Measurements from ENCODE around the gene MTCL3.

Gene MTCL3

GRCh38 chr6:127462376-127462775, 56.8 kb downstream of the MTCL3 start:
- Mint-ChIP-seq H3K36me3 (ENCODE audit: low read depth) (peaks cover 3% of the 10 kb centered on the region), H3K9me3 (no peaks in the 10 kb centered on the region), H3K4me3 (no peak overlapping the region), H3K4me1 (peaks cover 23% of the 10 kb centered on the region), H3K27me3 (no peaks in the 10 kb centered on the region), H3K27ac (no peak overlapping the region)
- POLR2A ChIA-PET = no interaction called here
- CTCF ChIA-PET = interaction anchor here (1.1 to 3.6 kb wide), 3 partner anchors 54 to 160 kb away, joined by 4 to 33 read pairs (median 17); no protein-coding TSS in a partner anchor
- DNase-seq = no peak

- Mint-ChIP-seq H3K36me3 (ENCODE audit: low read depth) (peaks cover 3% of the 10 kb centered on the region), H3K4me1 (peaks cover 31% of the 10 kb centered on the region), H3K9me3 (no peaks in the 10 kb centered on the region), H3K27me3 (no peaks in the 10 kb centered on the region), H3K4me3 (no peak overlapping the region), H3K27ac (peak overlapping the region; percentile 7)
- ChIA-PET POLR2A (interaction anchor here (0.9 kb wide), 1 partner anchor 40 kb away, joined by 3 read pairs; no protein-coding TSS in a partner anchor), CTCF (interaction anchor here (1.8 kb wide), 1 partner anchor 56 kb away, joined by 7 read pairs; no protein-coding TSS in a partner anchor)
- no peak for DNase-seq
These were observed 58.7 kb downstream of the MTCL3 start for GRCh38 chr6:127460465-127460864.

GRCh38 chr6:127459231-127459641, 59.9 kb downstream of the MTCL3 start, which contains the start of gene KIAA0408:
KIAA0408 (minus strand) TSS chr6:127459389; CDS start chr6:127453981, 5,408 bp downstream.
- H3K27ac Mint-ChIP-seq = no peak within 1 kb of the TSS
- no peaks in the 10 kb centered on the region for H3K27me3 Mint-ChIP-seq
- no peak for DNase-seq
- CTCF ChIA-PET = interaction anchor here (1.0 to 1.8 kb wide), 3 partner anchors 8 to 157 kb away, joined by 3 to 7 read pairs (median 3); no protein-coding TSS in a partner anchor
- H3K4me3 Mint-ChIP-seq = no peak within 1 kb of the TSS
- H3K9me3 Mint-ChIP-seq = no peaks in the 10 kb centered on the region
- H3K36me3 Mint-ChIP-seq (ENCODE audit: low read depth) = peaks cover 3% of the 10 kb centered on the region
- POLR2A ChIA-PET = no interaction called here
- peaks cover 31% of the 10 kb centered on the region for H3K4me1 Mint-ChIP-seq

- H3K4me3 Mint-ChIP-seq = no peak overlapping the region
- H3K4me1 Mint-ChIP-seq = peaks cover 31% of the 10 kb centered on the region
- H3K27ac Mint-ChIP-seq = no peak overlapping the region
- POLR2A ChIA-PET = no interaction called here
- DNase-seq = no peak
- peaks cover 4% of the 10 kb centered on the region for H3K36me3 Mint-ChIP-seq (ENCODE audit: low read depth)
- H3K9me3 Mint-ChIP-seq = no peaks in the 10 kb centered on the region
- CTCF ChIA-PET = interaction anchor here (1.0 to 1.8 kb wide), 3 partner anchors 8 to 157 kb away, joined by 3 to 7 read pairs (median 3); no protein-coding TSS in a partner anchor
- H3K27me3 Mint-ChIP-seq = no peaks in the 10 kb centered on the region
These were observed 60.3 kb downstream of the MTCL3 start for GRCh38 chr6:127458817-127459216.

- H3K36me3 Mint-ChIP-seq (ENCODE audit: low read depth) = peaks cover 4% of the 10 kb centered on the region
- H3K9me3 Mint-ChIP-seq = no peaks in the 10 kb centered on the region
- H3K27me3 Mint-ChIP-seq = no peaks in the 10 kb centered on the region
- no peak overlapping the region for H3K27ac Mint-ChIP-seq
- no peak overlapping the region for H3K4me3 Mint-ChIP-seq
- ChIA-PET CTCF (interaction anchor here (1.0 kb wide), 1 partner anchor 9 kb away, joined by 3 read pairs; no protein-coding TSS in a partner anchor), POLR2A (no interaction called here)
- no peak for DNase-seq
- H3K4me1 Mint-ChIP-seq = peaks cover 31% of the 10 kb centered on the region
These were observed 60.9 kb downstream of the MTCL3 start for GRCh38 chr6:127458222-127458621.

- Mint-ChIP-seq H3K36me3 (ENCODE audit: low read depth) (peaks cover 4% of the 10 kb centered on the region), H3K27me3 (no peaks in the 10 kb centered on the region), H3K4me3 (no peak overlapping the region), H3K4me1 (peaks cover 31% of the 10 kb centered on the region), H3K27ac (no peak overlapping the region), H3K9me3 (no peaks in the 10 kb centered on the region)
- CTCF ChIA-PET = no interaction called here
- DNase-seq = no peak
- POLR2A ChIA-PET = no interaction called here
These were observed 61.6 kb downstream of the MTCL3 start for GRCh38 chr6:127457456-127458064.

GRCh38 chr6:127456465-127456864, 62.7 kb downstream of the MTCL3 start:
- peaks cover 31% of the 10 kb centered on the region for H3K4me1 Mint-ChIP-seq
- H3K36me3 Mint-ChIP-seq (ENCODE audit: low read depth) = peaks cover 4% of the 10 kb centered on the region
- H3K27me3 Mint-ChIP-seq = no peaks in the 10 kb centered on the region
- ChIA-PET POLR2A (interaction anchor here (0.6 kb wide), 1 partner anchor 708 kb away, joined by 3 read pairs; no protein-coding TSS in a partner anchor), CTCF (no interaction called here)
- DNase-seq = no peak
- H3K4me3 Mint-ChIP-seq = no peak overlapping the region
- no peak overlapping the region for H3K27ac Mint-ChIP-seq
- no peaks in the 10 kb centered on the region for H3K9me3 Mint-ChIP-seq

- Mint-ChIP-seq H3K4me3 (no peak overlapping the region), H3K27ac (no peak overlapping the region), H3K4me1 (peaks cover 10% of the 10 kb centered on the region), H3K27me3 (no peaks in the 10 kb centered on the region), H3K9me3 (no peaks in the 10 kb centered on the region), H3K36me3 (ENCODE audit: low read depth) (peaks cover 14% of the 10 kb centered on the region)
- no peak for DNase-seq
- ChIA-PET POLR2A (no interaction called here), CTCF (interaction anchor here (0.7 kb wide), 1 partner anchor 120 kb away, joined by 3 read pairs; no protein-coding TSS in a partner anchor)
These were observed 65.1 kb downstream of the MTCL3 start for GRCh38 chr6:127453845-127454619.

GRCh38 chr6:127452803-127453202, 66.3 kb downstream of the MTCL3 start:
- Mint-ChIP-seq H3K36me3 (ENCODE audit: low read depth) (peaks cover 18% of the 10 kb centered on the region), H3K27ac (no peak overlapping the region), H3K4me3 (no peak overlapping the region), H3K4me1 (peaks cover 8% of the 10 kb centered on the region), H3K9me3 (no peaks in the 10 kb centered on the region), H3K27me3 (no peaks in the 10 kb centered on the region)
- DNase-seq = no peak
- POLR2A ChIA-PET = no interaction called here
- CTCF ChIA-PET = interaction anchor here (1.0 to 1.3 kb wide), 3 partner anchors 11 to 63 kb away, joined by 3 to 6 read pairs (median 3); no protein-coding TSS in a partner anchor

GRCh38 chr6:127451388-127451787, 67.7 kb downstream of the MTCL3 start:
- Mint-ChIP-seq H3K4me1 (peaks cover 9% of the 10 kb centered on the region), H3K36me3 (ENCODE audit: low read depth) (peaks cover 29% of the 10 kb centered on the region), H3K27ac (no peak overlapping the region), H3K27me3 (no peaks in the 10 kb centered on the region), H3K9me3 (no peaks in the 10 kb centered on the region), H3K4me3 (no peak overlapping the region)
- no peak for DNase-seq
- POLR2A ChIA-PET = no interaction called here
- CTCF ChIA-PET = interaction anchor here (1.3 kb wide), 1 partner anchor 14 kb away, joined by 3 read pairs; no protein-coding TSS in a partner anchor

- POLR2A ChIA-PET = no interaction called here
- H3K27ac Mint-ChIP-seq = no peak overlapping the region
- no peak for DNase-seq
- no peaks in the 10 kb centered on the region for H3K27me3 Mint-ChIP-seq
- CTCF ChIA-PET = interaction anchor here (1.5 kb wide), 1 partner anchor 69 kb away, joined by 5 read pairs; no protein-coding TSS in a partner anchor
- H3K4me1 Mint-ChIP-seq = peaks cover 3% of the 10 kb centered on the region
- H3K9me3 Mint-ChIP-seq = no peaks in the 10 kb centered on the region
- peaks cover 29% of the 10 kb centered on the region for H3K36me3 Mint-ChIP-seq (ENCODE audit: low read depth)
- H3K4me3 Mint-ChIP-seq = no peak overlapping the region
These were observed 71.4 kb downstream of the MTCL3 start for GRCh38 chr6:127447780-127448179.

GRCh38 chr6:127446356-127446755, 72.8 kb downstream of the MTCL3 start:
- H3K36me3 Mint-ChIP-seq (ENCODE audit: low read depth) = peaks cover 29% of the 10 kb centered on the region
- H3K9me3 Mint-ChIP-seq = no peaks in the 10 kb centered on the region
- H3K4me1 Mint-ChIP-seq = peaks cover 3% of the 10 kb centered on the region
- no peak overlapping the region for H3K27ac Mint-ChIP-seq
- DNase-seq = no peak
- no peaks in the 10 kb centered on the region for H3K27me3 Mint-ChIP-seq
- CTCF ChIA-PET = no interaction called here
- POLR2A ChIA-PET = no interaction called here
- H3K4me3 Mint-ChIP-seq = no peak overlapping the region

- CTCF ChIA-PET = no interaction called here
- POLR2A ChIA-PET = no interaction called here
- no peaks in the 10 kb centered on the region for H3K27me3 Mint-ChIP-seq
- H3K9me3 Mint-ChIP-seq = no peaks in the 10 kb centered on the region
- H3K27ac Mint-ChIP-seq = no peak overlapping the region
- H3K4me1 Mint-ChIP-seq = peaks cover 3% of the 10 kb centered on the region
- H3K36me3 Mint-ChIP-seq (ENCODE audit: low read depth) = peaks cover 8% of the 10 kb centered on the region
- no peak overlapping the region for H3K4me3 Mint-ChIP-seq
- no peak for DNase-seq
These were observed 77.3 kb downstream of the MTCL3 start for GRCh38 chr6:127441881-127442280.
